SU-DHL-6 (cell line): ENCODE results near the gene RGS6.

ENCODE experiments used
- CTCF ChIP-seq: fragments of 200-600 bp; sonication (generic); IDR thresholded peaks from one replicate; pipeline ENCODE4 v1.5.1; 2017; ENCODE audit warnings: antibody characterized with exemption, mild to moderate bottlenecking, low read length, moderate library complexity; ENCODE audit not compliant: insufficient read depth, poor library complexity, severe bottlenecking
- EZH2phosphoT487 ChIP-seq: fragments of 200-600 bp; sonication (generic), shearing (Covaris generic); conservative IDR thresholded peaks from 2 replicates; pipeline ENCODE4 v1.6.1; 2018; ENCODE audit warnings: mild to moderate bottlenecking, antibody characterized with exemption, low read length, moderate library complexity, mixed read lengths

DNA sequence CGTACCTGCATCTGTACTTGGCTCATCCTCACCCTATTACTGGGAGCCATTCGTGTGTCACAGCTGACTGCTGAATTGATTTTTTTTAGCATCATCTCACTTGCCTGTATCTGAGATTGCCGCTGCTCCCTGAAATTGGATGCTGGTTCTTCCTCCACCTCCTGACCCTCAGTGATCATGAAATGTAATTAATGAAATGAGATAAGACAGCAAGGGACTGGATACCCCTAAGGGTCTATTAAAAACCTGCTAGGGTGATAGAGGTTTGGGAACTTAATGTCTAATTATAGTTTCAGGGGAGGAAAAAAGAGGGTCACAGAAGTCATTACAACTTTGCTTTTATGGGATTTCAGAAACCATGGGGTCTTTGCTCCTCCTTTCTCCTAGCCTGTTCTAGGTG lies 551.1 kb downstream of the RGS6 start:
- TF ChIP-seq CTCF (no peak), EZH2phosphoT487 (no peak)
